Peyer's patch (tissue), 4 donors: Measurements from ENCODE around the gene NR6A1. TPM values are rescaled to one million over a fixed set of nuclear protein-coding genes. Genes with fewer than 3 reads are reported as not detected.

Source experiments
- DNase-seq, 3 donors: peaks; one replicate each; pipeline ENCODE4 v3.0.0-alpha.2; 2017 to 2019
- H3K27ac ChIP-seq, 4 donors: fragments of 200-600 bp; sonication (generic); one replicate each; pipeline ENCODE4 v1.5.1; 2016 to 2019
- H3K27me3 ChIP-seq, 2 donors: fragments of 200-600 bp; sonication (generic); one replicate each; pipeline ENCODE4 v1.5.1; 2019
- H3K36me3 ChIP-seq, 3 donors: fragments of 200-600 bp; sonication (generic); one replicate each; pipeline ENCODE4 v1.5.1; 2016 to 2019
- H3K4me1 ChIP-seq, 4 donors: fragments of 200-600 bp; sonication (generic); one replicate each; pipeline ENCODE4 v1.5.1; 2016 to 2019
- H3K4me3 ChIP-seq, 4 donors: fragments of 200-600 bp; sonication (generic); 1 replicate in 3 of 4; 2 replicates in 1 of 4; pipeline ENCODE4 v1.5.1; 2016 to 2019; ENCODE audit warnings: mild to moderate bottlenecking in 1 of 4
- H3K9me3 ChIP-seq, 4 donors: fragments of 200-600 bp; sonication (generic); one replicate each; pipeline ENCODE4 v1.5.1; 2016 to 2019; ENCODE audit warnings: mild to moderate bottlenecking in 1 of 4
- CTCF ChIP-seq, 6 experiments: fragments of 450-650 bp in 4 of 6; fragments of 200-600 bp in 2 of 6; sonication (generic) in 1 of 6; IDR thresholded peaks; one replicate each; pipeline ENCODE4 v1.5.1; 2017 to 2019; ENCODE audit warnings: antibody characterized with exemption in 6 of 6, mild to moderate bottlenecking in 3 of 6, moderate library complexity in 1 of 6
- POLR2A ChIP-seq, 2 donors: fragments of 450-650 bp; IDR thresholded peaks; one replicate each; pipeline ENCODE4 v1.5.1; 2017; ENCODE audit warnings: antibody characterized with exemption in 2 of 2, mild to moderate bottlenecking in 2 of 2, moderate library complexity in 2 of 2
- total RNA-seq, 4 donors: library from RNA; depleted of rRNA; stranded (reverse); fragments of >200 nt; gene quantifications; one replicate each; pipeline ENCODE4 v1.1.0, GENCODE V29; 2016

NR6A1 gene
- total RNA-seq, 4 donors from 2014 or later = 10.7 to 43.0 (median 28.1) TPM

GRCh38 chr9:124511891-124512805, 259.0 kb downstream of the NR6A1 start:
- Histone ChIP-seq H3K36me3 (no peaks in the 10 kb centered on the region), H3K4me3 (no peak overlapping the region), H3K27ac (no peak overlapping the region), H3K4me1 (no peaks in the 10 kb centered on the region), H3K9me3 (no peaks in the 10 kb centered on the region), H3K27me3 (no peaks in the 10 kb centered on the region)
- peak in 1 of 3 donors; percentile 47 for DNase-seq
- no peak for TF ChIP-seq CTCF (IDR thresholded peaks at IDR 0.05)
- TF ChIP-seq POLR2A (IDR thresholded peaks at IDR 0.05) = no peak

GRCh38 chr9:124511426-124511840, 259.7 kb downstream of the NR6A1 start:
- no peaks in the 10 kb centered on the region for H3K9me3 ChIP-seq
- H3K36me3 ChIP-seq = no peaks in the 10 kb centered on the region
- no peak overlapping the region for H3K4me3 ChIP-seq
- no peaks in the 10 kb centered on the region for H3K27me3 ChIP-seq
- DNase-seq = no peak
- H3K4me1 ChIP-seq = no peaks in the 10 kb centered on the region
- no peak overlapping the region for H3K27ac ChIP-seq
- TF ChIP-seq CTCF (IDR thresholded peaks at IDR 0.05) (no peak), POLR2A (IDR thresholded peaks at IDR 0.05) (no peak)

- no peaks in the 10 kb centered on the region for H3K4me1 ChIP-seq
- peaks cover 0 to under 1% of the 10 kb centered on the region in 2 donors for H3K27me3 ChIP-seq
- DNase-seq = peak in 1 of 3 donors; percentile 37
- no peak for TF ChIP-seq POLR2A (IDR thresholded peaks at IDR 0.05)
- H3K9me3 ChIP-seq = no peaks in the 10 kb centered on the region
- H3K27ac ChIP-seq = no peak overlapping the region
- no peak overlapping the region for H3K4me3 ChIP-seq
- H3K36me3 ChIP-seq = no peaks in the 10 kb centered on the region
Observed at GRCh38 chr9:124510650-124511425, 260.3 kb downstream of the NR6A1 start.

- TF ChIP-seq POLR2A (IDR thresholded peaks at IDR 0.05) = no peak
- no peak for TF ChIP-seq CTCF (IDR thresholded peaks at IDR 0.05)
- Histone ChIP-seq H3K4me1 (peaks cover 0 to 19% (median 4%) of the 10 kb centered on the region in 4 donors), H3K27me3 (peaks cover 0 to 25% of the 10 kb centered on the region in 2 donors), H3K9me3 (no peaks in the 10 kb centered on the region), H3K4me3 (no peak overlapping the region), H3K27ac (no peak overlapping the region), H3K36me3 (no peaks in the 10 kb centered on the region)
- peak in 1 of 3 donors; percentile 28 for DNase-seq
Observed at GRCh38 chr9:124507880-124508423, 263.2 kb downstream of the NR6A1 start.

GRCh38 chr9:124506931-124507879, 263.9 kb downstream of the NR6A1 start, which contains the start of gene NR5A1:
Gene NR5A1, minus strand, starts transcription at chr9:124507399. Its CDS starts 4,004 bp downstream, at chr9:124503395.
- Histone ChIP-seq H3K9me3 (no peaks in the 10 kb centered on the region), H3K4me1 (peaks cover 0 to 20% (median 4%) of the 10 kb centered on the region in 4 donors), H3K27ac (no peak within 1 kb of the TSS), H3K36me3 (no peaks in the 10 kb centered on the region), H3K4me3 (no peak within 1 kb of the TSS), H3K27me3 (peaks cover 0 to 30% of the 10 kb centered on the region in 2 donors)
- peak in 1 of 3 donors; percentile 32 for DNase-seq
- TF ChIP-seq CTCF (IDR thresholded peaks at IDR 0.05) (no peak), POLR2A (IDR thresholded peaks at IDR 0.05) (no peak)
